Measurements from ENCODE around the gene PPP1R12B.
"Not testable (repeated sequence)": the region's sequence is repeated elsewhere in the genome, so short reads cannot be mapped to it uniquely, and the experiment has no call there.

PPP1R12B gene

DNA sequence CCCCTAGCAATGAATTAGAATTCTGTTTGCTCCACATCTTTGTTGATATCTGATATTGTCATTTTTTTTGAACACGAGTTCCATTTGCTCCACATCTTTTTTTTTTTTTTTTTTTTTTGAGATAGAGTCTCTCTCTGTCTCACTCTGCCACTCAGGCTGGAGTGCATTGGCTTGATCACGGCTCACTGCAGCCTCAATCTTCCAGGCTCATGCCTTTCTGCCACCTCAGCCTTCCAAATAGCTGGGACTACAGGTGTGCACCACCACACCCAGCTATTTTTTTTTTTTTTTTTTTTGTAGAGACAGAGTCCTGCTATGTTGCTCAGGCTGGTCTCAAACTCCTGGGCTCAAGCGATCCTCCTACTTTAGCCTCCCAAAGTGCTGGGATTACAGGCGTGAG, 22.4 kb downstream of the PPP1R12B start:
- H3K9ac ChIP-seq (ENCODE audit: low read depth in 1 of 2, low read length in 2 of 2); H3K27me3 ChIP-seq (ENCODE audit: control insufficient read depth in 1 of 2, insufficient read depth in 2 of 2, low read length in 2 of 2); H3K4me3 ChIP-seq (ENCODE audit: low read depth in 1 of 2, low read length in 2 of 2); H3K4me1 ChIP-seq (ENCODE audit: control insufficient read depth in 1 of 2, insufficient read depth in 2 of 2, low read length in 2 of 2); H3K27ac ChIP-seq (ENCODE audit: low read depth, low read length); H3K9me3 ChIP-seq (ENCODE audit: control insufficient read depth in 1 of 2, low read length in 2 of 2); H3K36me3 ChIP-seq (ENCODE audit: control insufficient read depth in 1 of 2, insufficient read depth in 2 of 2, low read length in 2 of 2): not testable (repeated sequence)

DNA sequence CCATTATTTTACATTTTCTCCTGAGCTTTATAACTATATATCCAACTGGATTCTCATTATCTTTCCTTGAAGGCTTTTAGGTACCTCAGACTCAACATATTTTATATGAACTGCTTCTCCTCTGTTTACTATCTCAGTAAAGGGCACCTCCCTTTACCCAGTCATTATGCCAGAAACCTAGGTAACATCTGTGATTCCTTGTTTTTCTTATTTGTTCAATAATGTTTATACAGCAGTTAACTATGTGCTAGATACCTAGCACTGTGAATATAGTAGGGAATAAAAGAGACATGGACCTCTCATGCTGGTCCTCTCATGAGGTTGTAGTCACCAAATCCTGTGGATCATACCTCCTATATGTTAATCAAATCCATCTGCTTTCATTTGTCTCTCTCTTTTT, 25.6 kb downstream of the PPP1R12B start:
- H3K36me3 ChIP-seq (ENCODE audit: control insufficient read depth in 1 of 2, insufficient read depth in 2 of 2, low read length in 2 of 2): no peaks in the 10 kb centered on the region
- H3K9me3 ChIP-seq (ENCODE audit: control insufficient read depth in 1 of 2, low read length in 2 of 2): no peaks in the 10 kb centered on the region
- H3K4me1 ChIP-seq (ENCODE audit: control insufficient read depth in 1 of 2, insufficient read depth in 2 of 2, low read length in 2 of 2): no peaks in the 10 kb centered on the region
- H3K9ac ChIP-seq (ENCODE audit: low read depth in 1 of 2, low read length in 2 of 2): no peak overlapping the region
- H3K27ac ChIP-seq (ENCODE audit: low read depth, low read length): no peak overlapping the region
- H3K4me3 ChIP-seq (ENCODE audit: low read depth in 1 of 2, low read length in 2 of 2): no peak overlapping the region
- no peaks in the 10 kb centered on the region for H3K27me3 ChIP-seq (ENCODE audit: control insufficient read depth in 1 of 2, insufficient read depth in 2 of 2, low read length in 2 of 2)

DNA sequence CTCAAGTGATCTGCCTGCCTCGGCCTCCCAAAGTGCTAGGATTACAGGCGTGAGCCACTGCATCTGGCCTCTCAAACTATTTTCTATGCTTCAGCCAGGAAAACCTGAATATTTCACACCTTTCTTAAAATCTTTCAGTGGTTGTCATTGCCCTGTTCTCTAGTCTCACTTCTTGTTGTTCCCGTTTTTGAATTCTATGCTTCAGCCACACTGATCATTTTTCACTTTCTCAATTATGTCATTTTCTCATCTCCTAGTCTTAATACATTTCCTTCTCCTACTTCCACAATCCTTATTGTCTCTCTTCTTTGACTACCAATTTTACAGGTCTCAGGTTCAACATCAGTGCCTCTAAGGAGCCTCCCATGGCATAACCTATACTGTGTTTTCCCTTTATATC, 26.7 kb downstream of the PPP1R12B start:
- H3K4me3 ChIP-seq (ENCODE audit: low read depth in 1 of 2, low read length in 2 of 2); H3K9me3 ChIP-seq (ENCODE audit: control insufficient read depth in 1 of 2, low read length in 2 of 2); H3K27me3 ChIP-seq (ENCODE audit: control insufficient read depth in 1 of 2, insufficient read depth in 2 of 2, low read length in 2 of 2); H3K9ac ChIP-seq (ENCODE audit: low read depth in 1 of 2, low read length in 2 of 2); H3K4me1 ChIP-seq (ENCODE audit: control insufficient read depth in 1 of 2, insufficient read depth in 2 of 2, low read length in 2 of 2); H3K27ac ChIP-seq (ENCODE audit: low read depth, low read length); H3K36me3 ChIP-seq (ENCODE audit: control insufficient read depth in 1 of 2, insufficient read depth in 2 of 2, low read length in 2 of 2): not testable (repeated sequence)

DNA sequence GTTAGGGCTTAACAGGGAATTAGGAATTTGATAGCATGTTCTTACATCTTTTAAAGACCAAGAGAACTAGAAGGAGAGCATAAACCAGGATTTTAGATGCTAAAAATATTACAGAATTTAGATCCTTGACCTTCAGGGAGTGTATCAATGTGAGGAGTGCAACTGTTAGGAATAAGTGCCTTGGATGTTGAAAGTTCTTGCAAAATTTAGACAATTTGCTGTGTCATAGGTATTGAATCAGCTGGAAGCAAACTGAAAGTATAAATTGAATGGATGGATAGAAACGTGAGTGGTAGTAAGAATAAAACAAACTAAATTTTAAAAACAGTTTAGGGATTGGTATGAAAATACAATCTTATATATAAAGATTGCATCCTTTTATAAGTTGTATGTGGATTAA, 27.7 kb downstream of the PPP1R12B start:
- Histone ChIP-seq H3K4me1 (ENCODE audit: control insufficient read depth in 1 of 2, insufficient read depth in 2 of 2, low read length in 2 of 2) (no peaks in the 10 kb centered on the region), H3K9ac (ENCODE audit: low read depth in 1 of 2, low read length in 2 of 2) (no peak overlapping the region), H3K27ac (ENCODE audit: low read depth, low read length) (no peak overlapping the region), H3K4me3 (ENCODE audit: low read depth in 1 of 2, low read length in 2 of 2) (no peak overlapping the region), H3K9me3 (ENCODE audit: control insufficient read depth in 1 of 2, low read length in 2 of 2) (no peaks in the 10 kb centered on the region), H3K36me3 (ENCODE audit: control insufficient read depth in 1 of 2, insufficient read depth in 2 of 2, low read length in 2 of 2) (no peaks in the 10 kb centered on the region), H3K27me3 (ENCODE audit: control insufficient read depth in 1 of 2, insufficient read depth in 2 of 2, low read length in 2 of 2) (no peaks in the 10 kb centered on the region)

DNA sequence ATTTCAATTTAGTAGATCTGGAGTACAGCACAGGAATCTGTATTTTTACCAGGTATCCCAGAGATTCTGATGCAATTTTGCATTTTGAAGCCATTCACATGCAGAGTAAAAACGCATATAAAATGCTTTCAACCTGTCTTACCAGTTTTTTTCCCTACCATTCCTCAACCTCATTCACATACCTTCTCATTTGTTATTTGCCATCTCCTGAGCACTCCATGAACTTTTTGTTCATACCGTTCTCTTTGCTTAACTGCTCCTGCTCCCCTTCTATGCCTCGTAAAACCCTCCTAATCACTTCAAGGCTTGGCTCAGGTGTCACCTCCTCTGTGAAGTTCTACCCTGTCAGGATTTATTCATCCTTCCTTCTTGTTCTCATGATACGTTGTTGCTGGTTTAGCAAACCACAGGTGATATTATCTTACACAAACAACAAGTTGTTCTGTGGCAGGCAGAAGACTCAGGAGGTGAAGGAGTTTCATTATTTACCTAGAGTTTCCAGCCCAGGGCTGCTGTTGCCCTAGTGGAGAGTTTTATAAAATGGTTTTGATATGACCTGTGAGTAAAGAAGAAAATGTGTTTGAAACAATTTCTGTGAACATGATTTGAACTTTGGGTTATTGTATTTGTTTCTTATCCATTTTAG, 31.5 kb downstream of the PPP1R12B start:
- H3K36me3 ChIP-seq (ENCODE audit: control insufficient read depth in 1 of 2, insufficient read depth in 2 of 2, low read length in 2 of 2); H3K9me3 ChIP-seq (ENCODE audit: control insufficient read depth in 1 of 2, low read length in 2 of 2); H3K9ac ChIP-seq (ENCODE audit: low read depth in 1 of 2, low read length in 2 of 2); H3K4me3 ChIP-seq (ENCODE audit: low read depth in 1 of 2, low read length in 2 of 2); H3K27me3 ChIP-seq (ENCODE audit: control insufficient read depth in 1 of 2, insufficient read depth in 2 of 2, low read length in 2 of 2); H3K4me1 ChIP-seq (ENCODE audit: control insufficient read depth in 1 of 2, insufficient read depth in 2 of 2, low read length in 2 of 2); H3K27ac ChIP-seq (ENCODE audit: low read depth, low read length): not testable (repeated sequence)

DNA sequence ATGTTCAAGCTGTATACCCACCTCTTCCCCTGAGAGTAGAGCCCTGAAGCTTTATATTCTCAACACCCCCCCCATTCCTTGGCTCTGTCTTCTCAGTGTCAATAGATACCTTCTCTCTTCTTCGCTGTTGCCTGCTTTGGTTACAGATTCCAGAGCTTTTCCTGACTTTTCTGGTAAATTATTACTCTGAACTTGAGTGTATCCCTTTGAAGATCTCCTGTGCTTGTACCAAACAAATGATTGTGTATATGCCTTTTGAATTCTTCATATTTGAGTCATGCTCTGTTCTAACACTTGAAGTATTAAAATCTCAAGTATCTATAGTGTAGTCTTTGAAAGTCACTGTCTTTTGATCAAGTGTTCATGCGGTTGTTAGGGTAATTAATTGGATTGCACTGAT, 32.0 kb downstream of the PPP1R12B start:
- H3K36me3 ChIP-seq (ENCODE audit: control insufficient read depth in 1 of 2, insufficient read depth in 2 of 2, low read length in 2 of 2); H3K27ac ChIP-seq (ENCODE audit: low read depth, low read length); H3K4me3 ChIP-seq (ENCODE audit: low read depth in 1 of 2, low read length in 2 of 2); H3K9ac ChIP-seq (ENCODE audit: low read depth in 1 of 2, low read length in 2 of 2); H3K9me3 ChIP-seq (ENCODE audit: control insufficient read depth in 1 of 2, low read length in 2 of 2); H3K27me3 ChIP-seq (ENCODE audit: control insufficient read depth in 1 of 2, insufficient read depth in 2 of 2, low read length in 2 of 2); H3K4me1 ChIP-seq (ENCODE audit: control insufficient read depth in 1 of 2, insufficient read depth in 2 of 2, low read length in 2 of 2): not testable (repeated sequence)

DNA sequence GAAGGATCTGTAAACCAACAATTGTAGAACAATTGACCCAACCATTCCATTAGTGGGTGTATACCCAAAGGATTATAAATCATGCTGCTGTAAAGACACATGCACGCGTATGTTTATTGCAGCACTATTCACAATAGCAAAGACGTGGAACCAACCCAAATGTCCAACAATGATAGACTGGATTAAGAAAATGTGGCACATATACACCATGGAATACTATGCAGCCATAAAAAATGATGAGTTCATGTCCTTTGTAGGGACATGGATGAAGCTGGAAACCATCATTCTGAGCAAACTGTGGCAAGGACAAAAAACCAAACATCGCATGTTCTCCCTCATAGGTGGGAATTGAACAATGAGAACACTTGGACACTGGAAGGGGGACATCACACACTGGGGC, 33.4 kb downstream of the PPP1R12B start:
- H3K27me3 ChIP-seq (ENCODE audit: control insufficient read depth in 1 of 2, insufficient read depth in 2 of 2, low read length in 2 of 2); H3K36me3 ChIP-seq (ENCODE audit: control insufficient read depth in 1 of 2, insufficient read depth in 2 of 2, low read length in 2 of 2); H3K27ac ChIP-seq (ENCODE audit: low read depth, low read length); H3K4me1 ChIP-seq (ENCODE audit: control insufficient read depth in 1 of 2, insufficient read depth in 2 of 2, low read length in 2 of 2); H3K9me3 ChIP-seq (ENCODE audit: control insufficient read depth in 1 of 2, low read length in 2 of 2); H3K9ac ChIP-seq (ENCODE audit: low read depth in 1 of 2, low read length in 2 of 2); H3K4me3 ChIP-seq (ENCODE audit: low read depth in 1 of 2, low read length in 2 of 2): not testable (repeated sequence)

DNA sequence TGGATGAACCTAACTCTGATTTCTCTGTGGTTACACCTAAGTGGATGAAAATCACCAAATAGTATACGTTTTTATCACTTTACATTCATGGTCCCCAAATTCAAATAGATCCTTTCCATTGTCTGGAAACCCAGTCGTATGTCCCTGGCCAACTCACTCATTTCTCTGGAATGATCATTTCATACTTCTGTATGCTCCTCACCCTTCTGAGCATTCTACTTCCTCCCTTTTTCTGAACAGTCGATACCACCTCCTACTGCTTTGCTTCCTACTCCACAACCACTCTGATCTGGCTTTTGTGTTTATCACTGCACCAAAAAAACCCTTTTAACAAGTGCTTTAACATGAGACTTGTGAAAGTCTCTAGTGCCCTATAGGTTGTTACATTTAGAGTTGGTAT, 47.3 kb downstream of the PPP1R12B start:
- not testable (repeated sequence) for H3K27ac ChIP-seq (ENCODE audit: low read depth, low read length); H3K9me3 ChIP-seq (ENCODE audit: control insufficient read depth in 1 of 2, low read length in 2 of 2); H3K27me3 ChIP-seq (ENCODE audit: control insufficient read depth in 1 of 2, insufficient read depth in 2 of 2, low read length in 2 of 2); H3K9ac ChIP-seq (ENCODE audit: low read depth in 1 of 2, low read length in 2 of 2); H3K4me1 ChIP-seq (ENCODE audit: control insufficient read depth in 1 of 2, insufficient read depth in 2 of 2, low read length in 2 of 2); H3K36me3 ChIP-seq (ENCODE audit: control insufficient read depth in 1 of 2, insufficient read depth in 2 of 2, low read length in 2 of 2); H3K4me3 ChIP-seq (ENCODE audit: low read depth in 1 of 2, low read length in 2 of 2)

DNA sequence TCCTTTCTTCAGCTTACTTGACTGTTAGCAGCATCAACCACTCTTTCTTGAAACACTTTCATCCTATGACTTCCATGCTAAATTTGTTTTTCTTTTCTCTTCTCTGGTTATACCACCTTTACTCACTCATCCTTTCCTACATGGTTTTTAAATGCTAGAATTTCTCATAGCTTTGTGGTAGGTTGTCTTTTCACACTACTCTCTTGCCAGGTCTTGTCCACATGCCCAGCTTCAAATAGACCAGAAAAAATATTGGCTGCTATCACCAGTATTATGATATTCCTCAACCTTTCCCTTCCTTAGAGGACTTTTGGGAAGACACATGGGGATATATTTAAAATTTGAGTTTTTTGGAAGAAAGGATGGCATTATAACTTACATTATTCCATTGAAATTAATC, 48.8 kb downstream of the PPP1R12B start:
- Histone ChIP-seq H3K4me3 (ENCODE audit: low read depth in 1 of 2, low read length in 2 of 2) (no peak overlapping the region), H3K4me1 (ENCODE audit: control insufficient read depth in 1 of 2, insufficient read depth in 2 of 2, low read length in 2 of 2) (no peaks in the 10 kb centered on the region), H3K27me3 (ENCODE audit: control insufficient read depth in 1 of 2, insufficient read depth in 2 of 2, low read length in 2 of 2) (no peaks in the 10 kb centered on the region), H3K9ac (ENCODE audit: low read depth in 1 of 2, low read length in 2 of 2) (no peak overlapping the region), H3K9me3 (ENCODE audit: control insufficient read depth in 1 of 2, low read length in 2 of 2) (no peaks in the 10 kb centered on the region), H3K27ac (ENCODE audit: low read depth, low read length) (no peak overlapping the region), H3K36me3 (ENCODE audit: control insufficient read depth in 1 of 2, insufficient read depth in 2 of 2, low read length in 2 of 2) (no peaks in the 10 kb centered on the region)

DNA sequence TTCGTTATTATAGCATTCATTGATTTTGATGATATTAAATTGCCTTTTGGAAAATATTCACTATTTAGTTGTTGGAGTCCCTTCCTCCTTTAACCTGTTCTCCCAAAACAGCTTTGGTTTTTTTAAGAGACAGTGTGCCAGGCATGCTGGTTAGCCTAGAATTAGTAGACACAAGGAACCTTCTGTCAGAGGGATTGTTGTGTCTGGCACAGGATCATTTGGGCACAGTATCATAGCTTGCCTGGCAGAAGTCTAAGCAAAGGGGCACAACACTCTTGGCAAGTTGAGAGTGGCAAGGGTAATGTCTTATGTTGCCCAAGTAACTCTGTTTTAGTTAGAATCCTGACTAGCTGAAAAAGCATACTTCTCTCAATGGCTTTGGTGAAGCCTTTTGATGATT, 49.9 kb downstream of the PPP1R12B start:
- not testable (repeated sequence) for H3K36me3 ChIP-seq (ENCODE audit: control insufficient read depth in 1 of 2, insufficient read depth in 2 of 2, low read length in 2 of 2); H3K4me3 ChIP-seq (ENCODE audit: low read depth in 1 of 2, low read length in 2 of 2); H3K27me3 ChIP-seq (ENCODE audit: control insufficient read depth in 1 of 2, insufficient read depth in 2 of 2, low read length in 2 of 2); H3K9ac ChIP-seq (ENCODE audit: low read depth in 1 of 2, low read length in 2 of 2); H3K4me1 ChIP-seq (ENCODE audit: control insufficient read depth in 1 of 2, insufficient read depth in 2 of 2, low read length in 2 of 2); H3K27ac ChIP-seq (ENCODE audit: low read depth, low read length); H3K9me3 ChIP-seq (ENCODE audit: control insufficient read depth in 1 of 2, low read length in 2 of 2)

DNA sequence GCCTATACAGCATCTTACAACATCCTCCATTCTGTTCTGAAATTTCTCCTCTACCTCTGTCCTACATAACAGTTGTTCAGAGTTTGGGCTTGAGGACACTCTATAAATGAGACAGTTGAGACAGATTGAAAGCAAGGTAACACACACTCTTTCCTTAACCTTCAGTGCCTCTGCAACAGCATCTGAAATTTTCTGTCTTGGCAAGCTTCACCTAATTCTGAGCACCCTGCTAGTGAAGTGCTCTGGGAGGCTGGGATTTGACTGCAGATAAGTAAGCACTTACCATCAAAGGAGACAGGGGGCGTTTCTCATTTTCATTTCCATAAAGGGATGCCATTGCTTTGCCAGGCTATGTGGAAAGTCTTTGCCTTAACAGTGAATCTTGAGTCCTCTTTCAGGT, 53.3 kb downstream of the PPP1R12B start:
- not testable (repeated sequence) for H3K9ac ChIP-seq (ENCODE audit: low read depth in 1 of 2, low read length in 2 of 2); H3K36me3 ChIP-seq (ENCODE audit: control insufficient read depth in 1 of 2, insufficient read depth in 2 of 2, low read length in 2 of 2); H3K4me3 ChIP-seq (ENCODE audit: low read depth in 1 of 2, low read length in 2 of 2); H3K27ac ChIP-seq (ENCODE audit: low read depth, low read length); H3K4me1 ChIP-seq (ENCODE audit: control insufficient read depth in 1 of 2, insufficient read depth in 2 of 2, low read length in 2 of 2); H3K27me3 ChIP-seq (ENCODE audit: control insufficient read depth in 1 of 2, insufficient read depth in 2 of 2, low read length in 2 of 2); H3K9me3 ChIP-seq (ENCODE audit: control insufficient read depth in 1 of 2, low read length in 2 of 2)

Data from duodenal mucosa (tissue), 2 donors.